Measurements from ENCODE around the gene AHDC1.

AHDC1 gene

DNA sequence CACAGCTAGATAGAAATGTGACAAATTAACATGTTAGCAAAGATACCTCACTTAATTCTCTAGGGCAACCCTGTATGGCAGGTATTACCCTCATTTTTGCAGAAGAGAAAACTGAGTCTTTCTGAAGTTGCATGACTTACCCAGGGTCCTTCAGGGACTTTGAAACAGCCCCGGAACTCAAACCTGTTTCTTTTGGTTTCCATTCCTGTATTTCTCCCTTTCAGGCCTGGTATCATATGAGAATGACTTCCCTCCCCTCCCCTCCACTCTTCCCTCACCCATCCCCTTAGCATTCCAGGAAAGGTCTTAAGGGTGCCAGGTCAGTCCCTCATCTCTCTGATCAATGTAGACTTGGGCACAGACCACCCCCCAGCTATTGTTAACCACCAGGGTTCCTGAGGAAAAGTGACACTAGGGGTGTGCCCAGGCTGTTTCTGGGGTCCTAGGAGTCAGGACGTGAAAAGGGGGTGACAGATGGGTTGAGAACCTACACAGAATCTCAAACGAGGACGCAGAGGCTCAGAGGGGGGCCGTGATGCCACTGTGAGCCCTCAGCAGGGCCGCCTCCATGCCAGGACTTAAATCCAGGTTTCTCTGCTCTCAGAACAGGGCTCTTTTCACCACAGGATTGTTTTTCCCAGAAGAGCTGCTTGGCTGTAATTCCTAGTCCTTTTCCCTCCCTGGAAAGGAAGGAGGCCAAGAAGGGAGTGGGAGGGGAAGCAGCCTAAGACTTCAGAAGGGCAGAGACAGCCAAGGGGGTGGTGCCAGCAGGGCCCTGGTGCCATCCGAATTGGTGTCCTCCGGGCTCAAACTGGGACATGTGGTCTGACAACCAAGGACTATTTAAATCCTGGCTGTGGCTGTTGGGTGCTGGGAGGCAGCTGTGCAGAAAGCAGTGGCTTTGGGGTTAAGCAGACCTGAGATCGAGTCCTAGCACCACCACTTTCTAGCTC lies 111.9 kb downstream of the AHDC1 start (continued):
- TF ChIP-seq, protein P1, sequence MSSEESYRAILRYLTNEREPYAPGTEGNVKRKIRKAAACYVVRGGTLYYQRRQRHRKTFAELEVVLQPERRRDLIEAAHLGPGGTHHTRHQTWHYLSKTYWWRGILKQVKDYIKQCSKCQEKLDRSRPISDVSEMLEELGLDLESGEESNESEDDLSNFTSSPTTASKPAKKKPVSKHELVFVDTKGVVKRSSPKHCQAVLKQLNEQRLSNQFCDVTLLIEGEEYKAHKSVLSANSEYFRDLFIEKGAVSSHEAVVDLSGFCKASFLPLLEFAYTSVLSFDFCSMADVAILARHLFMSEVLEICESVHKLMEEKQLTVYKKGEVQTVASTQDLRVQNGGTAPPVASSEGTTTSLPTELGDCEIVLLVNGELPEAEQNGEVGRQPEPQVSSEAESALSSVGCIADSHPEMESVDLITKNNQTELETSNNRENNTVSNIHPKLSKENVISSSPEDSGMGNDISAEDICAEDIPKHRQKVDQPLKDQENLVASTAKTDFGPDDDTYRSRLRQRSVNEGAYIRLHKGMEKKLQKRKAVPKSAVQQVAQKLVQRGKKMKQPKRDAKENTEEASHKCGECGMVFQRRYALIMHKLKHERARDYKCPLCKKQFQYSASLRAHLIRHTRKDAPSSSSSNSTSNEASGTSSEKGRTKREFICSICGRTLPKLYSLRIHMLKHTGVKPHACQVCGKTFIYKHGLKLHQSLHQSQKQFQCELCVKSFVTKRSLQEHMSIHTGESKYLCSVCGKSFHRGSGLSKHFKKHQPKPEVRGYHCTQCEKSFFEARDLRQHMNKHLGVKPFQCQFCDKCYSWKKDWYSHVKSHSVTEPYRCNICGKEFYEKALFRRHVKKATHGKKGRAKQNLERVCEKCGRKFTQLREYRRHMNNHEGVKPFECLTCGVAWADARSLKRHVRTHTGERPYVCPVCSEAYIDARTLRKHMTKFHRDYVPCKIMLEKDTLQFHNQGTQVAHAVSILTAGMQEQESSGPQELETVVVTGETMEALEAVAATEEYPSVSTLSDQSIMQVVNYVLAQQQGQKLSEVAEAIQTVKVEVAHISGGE (tag by site-specific recombination; conservative IDR thresholded peaks at IDR 0.05; ENCODE audit: low read depth), result peak; percentile 67
- TF ChIP-seq ZNF555 (tag by site-specific recombination; conservative IDR thresholded peaks at IDR 0.05) (no peak), YY1 (tag by site-specific recombination; IDR thresholded peaks at IDR 0.05) (no peak)

DNA sequence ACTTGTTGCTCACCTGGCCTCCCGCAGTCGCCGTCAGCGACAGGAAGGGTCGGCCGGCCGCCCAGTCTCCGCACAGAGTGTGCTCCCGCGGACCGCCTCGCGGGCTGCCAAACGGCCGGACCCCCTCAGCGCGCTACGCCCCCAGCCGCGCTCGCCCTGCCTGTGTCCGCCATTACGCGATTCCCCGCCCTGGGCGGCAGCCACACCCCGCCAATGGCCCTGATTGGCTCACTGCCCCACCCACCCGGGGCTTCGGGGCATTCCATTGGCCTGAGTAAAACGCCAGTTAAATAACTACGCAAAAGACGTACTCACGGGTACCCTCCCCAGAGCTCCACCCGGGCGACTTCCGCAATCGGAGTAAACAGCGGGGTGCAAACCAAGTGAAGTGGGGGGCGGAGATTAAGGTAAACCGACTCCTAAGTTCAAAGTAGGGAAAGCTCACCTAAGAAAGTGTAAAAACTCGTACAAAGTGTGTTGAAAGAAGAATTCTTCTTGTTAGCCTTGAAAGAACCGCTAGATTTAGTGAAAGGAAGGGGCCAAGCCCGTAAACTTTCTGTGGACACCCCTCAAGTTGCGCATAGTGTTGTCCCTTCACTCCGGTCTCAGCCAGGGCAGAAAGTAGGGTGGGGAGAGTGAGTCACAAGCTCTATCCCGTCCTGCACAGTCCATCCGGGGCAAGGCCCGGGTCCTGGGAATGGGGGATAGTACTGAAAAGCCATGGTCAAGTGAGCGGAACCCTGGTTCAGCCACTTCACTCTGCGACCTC lies 113.8 kb downstream of the AHDC1 start, which contains the start of gene WASF2:
Gene WASF2, minus strand, starts transcription at position 195 of the 769 bp plus-strand sequence. CDS start 61,277 bp downstream, outside the sequence.
- Histone ChIP-seq H3K4me1 (ENCODE audit: control insufficient read depth, insufficient read depth, low read length) (peaks cover 3% of the 10 kb centered on the region; the same call in 1 of the 2 replicates), H3K36me3 (ENCODE audit: control insufficient read depth in 2 of 2, insufficient read depth in 1 of 2, low read length in 2 of 2) (no peaks in the 10 kb centered on the region), H3K27ac (ENCODE audit: extremely low read depth, low read depth, low read length) (peak within 1 kb of the TSS; percentile 81), H3K4me3 (ENCODE audit: low read depth, low read length) (peak within 1 kb of the TSS; percentile 86), H3K9me3 (ENCODE audit: control insufficient read depth, insufficient read depth, low read depth, low read length) (no peaks in the 10 kb centered on the region)
- ChIA-PET POLR2A (interaction anchor here (0.5 to 1.7 kb wide), 29 partner anchors 10 to 1395 kb away, joined by 3 to 16 read pairs (median 4); partner anchors contain the start of genes AHDC1 and STX12), CTCF (interaction anchor here (0.6 to 3.0 kb wide), 9 partner anchors 16 to 446 kb away, joined by 3 to 11 read pairs (median 3); no protein-coding TSS in a partner anchor)
- TF ChIP-seq ZNF214 (tag by site-specific recombination; IDR thresholded peaks at IDR 0.05; ENCODE audit: borderline replicate concordance) (no peak), ZNF830 (tag by site-specific recombination; IDR thresholded peaks at IDR 0.05; ENCODE audit: low read depth) (no peak), ZBTB1 (tag by site-specific recombination; IDR thresholded peaks at IDR 0.05) (0 out of 2 replicates have a peak, but pooled peaks have one; percentile 8), ZNF596 (tag by site-specific recombination; IDR thresholded peaks at IDR 0.05) (no peak), ZNF302 (tag by site-specific recombination; IDR thresholded peaks at IDR 0.05; ENCODE audit: low read depth) (no peak), ZXDB (tag by site-specific recombination; IDR thresholded peaks at IDR 0.05) (peak; percentile 90), ZNF529 (tag by site-specific recombination; IDR thresholded peaks at IDR 0.05; ENCODE audit: insufficient replicate concordance) (no peak), ZFHX2 (tag by site-specific recombination; conservative IDR thresholded peaks at IDR 0.05) (peak; percentile 90), ZNF169 (tag by site-specific recombination; IDR thresholded peaks at IDR 0.05) (no peak), ZNF664 (tag by site-specific recombination; IDR thresholded peaks at IDR 0.05) (no peak), YY1 (tag by site-specific recombination; IDR thresholded peaks at IDR 0.05) (peak; percentile 96), ZNF174 (tag by site-specific recombination; IDR thresholded peaks at IDR 0.05) (no peak), ZNF544 (tag by site-specific recombination; IDR thresholded peaks at IDR 0.05) (no peak), KLF9 (tag by site-specific recombination; IDR thresholded peaks at IDR 0.05; ENCODE audit: low read depth) (peak; percentile 92)
- TF ChIP-seq, protein P2, sequence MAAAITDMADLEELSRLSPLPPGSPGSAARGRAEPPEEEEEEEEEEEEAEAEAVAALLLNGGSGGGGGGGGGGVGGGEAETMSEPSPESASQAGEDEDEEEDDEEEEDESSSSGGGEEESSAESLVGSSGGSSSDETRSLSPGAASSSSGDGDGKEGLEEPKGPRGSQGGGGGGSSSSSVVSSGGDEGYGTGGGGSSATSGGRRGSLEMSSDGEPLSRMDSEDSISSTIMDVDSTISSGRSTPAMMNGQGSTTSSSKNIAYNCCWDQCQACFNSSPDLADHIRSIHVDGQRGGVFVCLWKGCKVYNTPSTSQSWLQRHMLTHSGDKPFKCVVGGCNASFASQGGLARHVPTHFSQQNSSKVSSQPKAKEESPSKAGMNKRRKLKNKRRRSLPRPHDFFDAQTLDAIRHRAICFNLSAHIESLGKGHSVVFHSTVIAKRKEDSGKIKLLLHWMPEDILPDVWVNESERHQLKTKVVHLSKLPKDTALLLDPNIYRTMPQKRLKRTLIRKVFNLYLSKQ (tag by site-specific recombination; IDR thresholded peaks at IDR 0.05; ENCODE audit: borderline replicate concordance), result no peak
- TF ChIP-seq, protein P3, sequence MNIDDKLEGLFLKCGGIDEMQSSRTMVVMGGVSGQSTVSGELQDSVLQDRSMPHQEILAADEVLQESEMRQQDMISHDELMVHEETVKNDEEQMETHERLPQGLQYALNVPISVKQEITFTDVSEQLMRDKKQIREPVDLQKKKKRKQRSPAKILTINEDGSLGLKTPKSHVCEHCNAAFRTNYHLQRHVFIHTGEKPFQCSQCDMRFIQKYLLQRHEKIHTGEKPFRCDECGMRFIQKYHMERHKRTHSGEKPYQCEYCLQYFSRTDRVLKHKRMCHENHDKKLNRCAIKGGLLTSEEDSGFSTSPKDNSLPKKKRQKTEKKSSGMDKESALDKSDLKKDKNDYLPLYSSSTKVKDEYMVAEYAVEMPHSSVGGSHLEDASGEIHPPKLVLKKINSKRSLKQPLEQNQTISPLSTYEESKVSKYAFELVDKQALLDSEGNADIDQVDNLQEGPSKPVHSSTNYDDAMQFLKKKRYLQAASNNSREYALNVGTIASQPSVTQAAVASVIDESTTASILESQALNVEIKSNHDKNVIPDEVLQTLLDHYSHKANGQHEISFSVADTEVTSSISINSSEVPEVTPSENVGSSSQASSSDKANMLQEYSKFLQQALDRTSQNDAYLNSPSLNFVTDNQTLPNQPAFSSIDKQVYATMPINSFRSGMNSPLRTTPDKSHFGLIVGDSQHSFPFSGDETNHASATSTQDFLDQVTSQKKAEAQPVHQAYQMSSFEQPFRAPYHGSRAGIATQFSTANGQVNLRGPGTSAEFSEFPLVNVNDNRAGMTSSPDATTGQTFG (tag by site-specific recombination; IDR thresholded peaks at IDR 0.05; ENCODE audit: borderline replicate concordance), result no peak
- TF ChIP-seq, protein P4, sequence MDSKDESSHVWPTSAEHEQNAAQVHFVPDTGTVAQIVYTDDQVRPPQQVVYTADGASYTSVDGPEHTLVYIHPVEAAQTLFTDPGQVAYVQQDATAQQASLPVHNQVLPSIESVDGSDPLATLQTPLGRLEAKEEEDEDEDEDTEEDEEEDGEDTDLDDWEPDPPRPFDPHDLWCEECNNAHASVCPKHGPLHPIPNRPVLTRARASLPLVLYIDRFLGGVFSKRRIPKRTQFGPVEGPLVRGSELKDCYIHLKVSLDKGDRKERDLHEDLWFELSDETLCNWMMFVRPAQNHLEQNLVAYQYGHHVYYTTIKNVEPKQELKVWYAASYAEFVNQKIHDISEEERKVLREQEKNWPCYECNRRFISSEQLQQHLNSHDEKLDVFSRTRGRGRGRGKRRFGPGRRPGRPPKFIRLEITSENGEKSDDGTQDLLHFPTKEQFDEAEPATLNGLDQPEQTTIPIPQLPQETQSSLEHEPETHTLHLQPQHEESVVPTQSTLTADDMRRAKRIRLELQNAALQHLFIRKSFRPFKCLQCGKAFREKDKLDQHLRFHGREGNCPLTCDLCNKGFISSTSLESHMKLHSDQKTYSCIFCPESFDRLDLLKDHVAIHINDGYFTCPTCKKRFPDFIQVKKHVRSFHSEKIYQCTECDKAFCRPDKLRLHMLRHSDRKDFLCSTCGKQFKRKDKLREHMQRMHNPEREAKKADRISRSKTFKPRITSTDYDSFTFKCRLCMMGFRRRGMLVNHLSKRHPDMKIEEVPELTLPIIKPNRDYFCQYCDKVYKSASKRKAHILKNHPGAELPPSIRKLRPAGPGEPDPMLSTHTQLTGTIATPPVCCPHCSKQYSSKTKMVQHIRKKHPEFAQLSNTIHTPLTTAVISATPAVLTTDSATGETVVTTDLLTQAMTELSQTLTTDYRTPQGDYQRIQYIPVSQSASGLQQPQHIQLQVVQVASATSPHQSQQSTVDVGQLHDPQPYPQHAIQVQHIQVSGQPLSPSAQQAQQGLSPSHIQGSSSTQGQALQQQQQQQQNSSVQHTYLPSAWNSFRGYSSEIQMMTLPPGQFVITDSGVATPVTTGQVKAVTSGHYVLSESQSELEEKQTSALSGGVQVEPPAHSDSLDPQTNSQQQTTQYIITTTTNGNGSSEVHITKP (tag by site-specific recombination; IDR thresholded peaks at IDR 0.05), result peak; percentile 100
- TF ChIP-seq, protein P5, sequence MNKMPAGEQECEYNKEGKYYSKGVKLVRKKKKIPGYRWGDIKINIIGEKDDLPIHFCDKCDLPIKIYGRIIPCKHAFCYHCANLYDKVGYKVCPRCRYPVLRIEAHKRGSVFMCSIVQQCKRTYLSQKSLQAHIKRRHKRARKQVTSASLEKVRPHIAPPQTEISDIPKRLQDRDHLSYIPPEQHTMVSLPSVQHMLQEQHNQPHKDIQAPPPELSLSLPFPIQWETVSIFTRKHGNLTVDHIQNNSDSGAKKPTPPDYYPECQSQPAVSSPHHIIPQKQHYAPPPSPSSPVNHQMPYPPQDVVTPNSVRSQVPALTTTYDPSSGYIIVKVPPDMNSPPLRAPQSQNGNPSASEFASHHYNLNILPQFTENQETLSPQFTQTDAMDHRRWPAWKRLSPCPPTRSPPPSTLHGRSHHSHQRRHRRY (tag by site-specific recombination; IDR thresholded peaks at IDR 0.05), result no peak
